ENCODE data around the gene ZNF304.

Gene ZNF304

DNA sequence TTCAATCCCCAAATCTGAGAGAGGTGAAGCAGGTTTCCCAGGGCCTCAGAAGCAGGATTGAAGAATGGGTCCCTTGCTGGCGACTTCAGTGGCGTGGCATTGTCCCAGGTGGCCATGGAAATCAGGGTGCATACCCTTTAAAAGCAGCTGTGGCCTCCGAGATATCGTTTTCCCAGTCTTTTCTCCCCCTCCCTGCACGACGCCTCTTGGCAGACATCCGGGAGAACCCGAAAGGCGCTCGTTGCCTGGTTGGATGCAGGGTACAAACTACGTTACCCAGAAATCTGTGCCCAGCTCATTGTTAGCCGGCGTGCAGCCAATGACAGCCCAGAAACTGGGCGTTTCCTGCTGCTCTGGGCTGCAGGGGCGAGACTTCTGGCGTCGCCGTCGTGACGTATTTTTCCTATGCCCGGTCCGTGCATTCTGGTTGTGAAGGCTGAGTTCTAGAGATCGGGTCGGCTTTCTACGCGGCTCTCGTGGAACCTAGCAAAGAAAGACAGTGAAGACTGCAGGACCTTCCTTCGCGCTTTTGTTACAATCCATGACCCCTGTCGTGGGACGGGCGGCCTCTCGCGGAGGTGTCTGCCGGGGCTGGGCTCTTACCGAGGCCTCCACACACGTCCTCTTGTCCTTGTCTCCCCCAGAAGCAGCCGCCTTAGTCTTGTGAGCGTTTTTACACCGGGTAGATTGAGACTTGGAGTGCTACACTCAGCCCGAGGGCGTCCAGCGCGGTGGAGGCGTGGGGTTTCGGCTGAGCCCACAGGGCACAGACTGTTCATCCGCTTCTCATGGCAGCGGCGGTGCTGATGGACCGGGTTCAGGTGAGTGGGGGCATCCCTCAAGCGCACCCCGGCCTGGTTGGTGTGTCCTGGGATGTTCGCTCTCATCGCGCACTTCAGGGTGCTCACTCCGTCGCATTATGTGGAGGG is at the start of gene ZNF304:
TSS of gene ZNF304 (plus strand) at position 395 of the 929 bp plus-strand sequence. CDS start at position 789, 394 bp downstream.
- DNase-seq (ENCODE audit: low read depth in 1 of 2, low spot score in 1 of 2) = peak; percentile 61 to 68

DNA sequence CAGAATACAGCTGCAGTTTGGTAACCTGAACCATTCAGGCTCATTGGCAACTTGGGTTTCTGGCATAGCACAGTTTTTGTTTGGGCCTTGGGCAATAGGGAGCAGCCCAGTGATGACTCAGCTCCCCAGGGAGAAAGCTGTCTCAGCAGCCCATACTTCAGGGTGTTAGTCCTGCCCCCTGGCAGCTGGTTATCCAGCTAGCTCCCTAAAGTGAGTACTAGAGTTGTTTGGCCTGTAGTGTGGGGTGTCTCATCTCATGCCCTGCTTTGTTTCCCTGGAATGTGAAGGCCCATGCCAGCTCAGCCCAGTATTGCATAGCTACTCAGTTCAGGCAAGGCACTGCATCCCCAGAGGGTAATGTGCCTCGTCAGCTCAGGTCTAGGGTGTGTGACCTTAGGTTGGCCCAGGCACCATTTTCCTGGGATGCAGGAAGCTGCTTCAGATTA is 49.0 kb upstream of the ZNF304 start:
- DNase-seq (ENCODE audit: low read depth in 1 of 2, low spot score in 1 of 2) = no peak

DNA sequence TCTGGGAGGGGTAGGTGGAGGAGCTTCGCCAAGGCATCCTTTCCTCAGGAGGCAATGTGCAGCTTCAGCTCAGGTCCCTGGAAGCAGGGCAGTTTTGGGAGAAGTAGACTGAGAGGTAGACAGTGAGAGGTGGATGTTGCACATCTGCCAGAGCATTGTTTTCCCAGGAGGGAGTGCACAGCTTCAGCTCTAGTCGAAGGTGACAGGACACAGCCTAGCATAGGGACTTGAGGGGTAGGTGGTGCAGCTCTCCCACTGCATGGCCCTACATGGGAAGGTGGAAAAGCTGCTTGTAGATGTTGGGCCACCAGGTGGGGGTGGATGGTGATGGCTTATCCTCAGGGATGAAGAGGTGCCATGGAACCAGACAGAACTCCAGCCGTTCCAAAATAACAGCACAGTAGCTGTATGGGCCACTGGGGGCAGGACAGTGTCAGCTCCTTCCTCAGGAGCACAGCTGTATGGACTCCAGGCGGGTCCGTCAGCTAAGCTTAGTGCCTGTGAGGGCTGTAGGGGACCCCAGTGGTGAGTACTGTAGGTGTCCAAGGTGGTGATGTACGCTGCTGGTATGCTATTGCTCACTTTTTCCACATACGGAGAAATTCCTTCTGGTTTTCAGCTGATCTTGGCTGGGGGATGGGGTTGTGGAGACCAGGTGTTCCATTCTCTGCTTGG is 48.2 kb upstream of the ZNF304 start:
- DNase-seq (ENCODE audit: low read depth in 1 of 2, low spot score in 1 of 2) = no peak

DNA sequence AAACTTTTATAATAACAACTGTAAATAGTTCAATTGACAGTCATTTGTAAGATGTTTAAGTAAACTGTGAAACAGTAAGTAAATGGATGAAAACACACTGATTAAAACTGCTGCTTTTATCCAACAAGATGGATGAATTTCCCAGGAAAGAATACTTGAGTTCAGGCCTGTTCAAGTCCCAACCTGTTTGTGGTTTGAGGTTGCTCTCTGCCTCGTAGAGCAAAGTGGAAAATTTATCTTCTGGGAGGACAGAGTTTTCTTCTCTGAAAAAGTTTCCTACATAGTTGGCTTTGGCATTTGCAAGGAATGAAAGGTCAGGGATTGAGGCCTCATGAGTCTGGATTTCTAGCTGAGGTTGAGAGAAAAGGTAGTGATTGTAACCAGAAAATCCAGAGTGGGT is 46.0 kb upstream of the ZNF304 start:
- DNase-seq (ENCODE audit: low read depth in 1 of 2, low spot score in 1 of 2) = no peak

DNA sequence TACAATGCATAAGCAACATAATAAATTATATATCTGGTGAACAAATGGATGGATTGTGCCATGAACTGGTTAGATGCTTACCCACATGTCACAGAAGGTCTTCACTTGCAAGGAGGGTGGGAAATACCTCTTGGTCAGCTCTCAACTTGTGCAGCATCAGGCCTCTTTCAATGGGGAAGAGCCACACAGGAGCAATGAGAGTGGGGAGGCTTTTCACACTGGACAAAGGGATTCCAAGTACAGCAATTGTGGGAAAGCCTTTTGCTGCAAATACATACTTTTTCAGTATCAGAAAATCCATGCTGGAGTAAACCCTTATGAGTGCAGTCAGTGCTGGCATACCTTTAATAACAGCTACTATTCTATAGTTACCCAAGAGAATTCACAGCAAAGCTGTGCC is 42.6 kb upstream of the ZNF304 start:
- DNase-seq (ENCODE audit: low read depth in 1 of 2, low spot score in 1 of 2) = no peak

DNA sequence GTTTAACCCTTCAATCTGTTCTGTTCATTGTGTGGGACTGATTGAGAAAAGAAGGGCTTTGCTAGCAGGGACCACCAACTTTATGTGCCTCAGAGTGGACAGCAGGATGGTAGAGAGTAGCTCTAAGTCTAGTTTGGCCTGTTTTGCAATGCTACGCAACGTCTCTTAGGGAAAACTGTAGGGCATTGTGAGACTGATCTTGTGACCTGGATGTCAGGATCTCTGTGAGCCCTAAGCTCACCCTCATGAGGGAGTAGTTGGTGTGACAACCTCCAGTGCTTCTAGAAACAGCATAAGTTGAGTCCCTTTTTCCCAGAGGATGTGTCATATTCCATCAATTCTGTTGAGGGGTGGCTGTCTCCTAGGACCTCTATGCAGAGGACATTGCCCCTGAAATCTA is 40.3 kb upstream of the ZNF304 start:
- no peak for DNase-seq (ENCODE audit: low read depth in 1 of 2, low spot score in 1 of 2)

DNA sequence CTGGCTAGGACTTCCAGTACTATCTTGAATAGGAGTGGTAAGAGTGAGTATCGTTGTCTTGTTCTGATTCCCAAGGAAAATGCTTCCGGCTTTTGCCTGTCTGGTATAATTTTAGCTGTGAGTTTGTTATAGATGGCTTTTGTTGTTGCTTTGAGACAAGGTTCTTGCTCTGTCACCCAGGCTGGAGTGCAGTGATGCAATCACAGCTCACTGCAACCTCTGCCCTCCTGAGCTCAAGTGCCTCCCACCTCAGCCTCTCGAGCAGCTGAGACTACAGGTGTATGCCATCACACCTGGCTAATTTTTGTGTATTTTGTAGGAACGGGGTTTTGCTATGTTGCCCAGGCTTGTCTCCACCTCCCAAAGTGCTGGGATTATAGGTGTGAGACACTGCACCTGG is 36.9 kb upstream of the ZNF304 start:
- DNase-seq (ENCODE audit: low read depth in 1 of 2, low spot score in 1 of 2) = no peak

DNA sequence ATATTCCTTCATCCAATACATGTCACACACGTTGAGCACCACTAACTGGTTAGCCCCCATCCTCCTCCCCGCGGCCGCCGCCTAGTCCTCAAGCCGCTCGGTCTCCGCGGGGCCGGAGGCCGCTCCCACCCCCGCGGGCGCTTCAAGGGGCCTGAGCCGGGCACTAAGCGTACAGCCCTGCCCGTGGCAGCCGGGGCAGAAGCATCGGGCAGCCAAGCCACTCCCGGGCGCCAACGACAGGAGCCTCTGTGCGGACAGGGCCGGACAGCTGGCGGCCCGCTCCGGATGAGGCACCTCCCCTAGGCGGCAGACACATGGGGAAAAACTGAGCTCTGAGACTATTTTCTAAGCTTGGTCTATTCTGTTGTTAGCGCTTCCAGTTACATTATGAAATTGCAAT is 33.6 kb upstream of the ZNF304 start:
- no peak for DNase-seq (ENCODE audit: low read depth in 1 of 2, low spot score in 1 of 2)

DNA sequence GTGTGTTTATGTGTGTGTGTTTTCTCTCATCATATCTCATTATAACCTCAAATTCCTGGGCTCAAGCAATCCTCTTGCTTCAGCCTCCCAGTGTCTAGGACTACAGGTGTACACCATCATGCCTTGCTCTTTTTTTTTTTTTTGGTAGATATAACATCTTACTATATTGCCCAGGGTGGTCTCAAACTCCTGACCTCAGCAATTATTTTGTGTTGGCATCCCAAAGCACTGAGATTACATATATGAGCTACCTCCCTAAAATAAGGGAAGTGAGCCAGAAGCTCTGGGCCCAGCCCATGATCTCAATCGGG is 31.2 kb upstream of the ZNF304 start:
- no peak for DNase-seq (ENCODE audit: low read depth in 1 of 2, low spot score in 1 of 2)

DNA sequence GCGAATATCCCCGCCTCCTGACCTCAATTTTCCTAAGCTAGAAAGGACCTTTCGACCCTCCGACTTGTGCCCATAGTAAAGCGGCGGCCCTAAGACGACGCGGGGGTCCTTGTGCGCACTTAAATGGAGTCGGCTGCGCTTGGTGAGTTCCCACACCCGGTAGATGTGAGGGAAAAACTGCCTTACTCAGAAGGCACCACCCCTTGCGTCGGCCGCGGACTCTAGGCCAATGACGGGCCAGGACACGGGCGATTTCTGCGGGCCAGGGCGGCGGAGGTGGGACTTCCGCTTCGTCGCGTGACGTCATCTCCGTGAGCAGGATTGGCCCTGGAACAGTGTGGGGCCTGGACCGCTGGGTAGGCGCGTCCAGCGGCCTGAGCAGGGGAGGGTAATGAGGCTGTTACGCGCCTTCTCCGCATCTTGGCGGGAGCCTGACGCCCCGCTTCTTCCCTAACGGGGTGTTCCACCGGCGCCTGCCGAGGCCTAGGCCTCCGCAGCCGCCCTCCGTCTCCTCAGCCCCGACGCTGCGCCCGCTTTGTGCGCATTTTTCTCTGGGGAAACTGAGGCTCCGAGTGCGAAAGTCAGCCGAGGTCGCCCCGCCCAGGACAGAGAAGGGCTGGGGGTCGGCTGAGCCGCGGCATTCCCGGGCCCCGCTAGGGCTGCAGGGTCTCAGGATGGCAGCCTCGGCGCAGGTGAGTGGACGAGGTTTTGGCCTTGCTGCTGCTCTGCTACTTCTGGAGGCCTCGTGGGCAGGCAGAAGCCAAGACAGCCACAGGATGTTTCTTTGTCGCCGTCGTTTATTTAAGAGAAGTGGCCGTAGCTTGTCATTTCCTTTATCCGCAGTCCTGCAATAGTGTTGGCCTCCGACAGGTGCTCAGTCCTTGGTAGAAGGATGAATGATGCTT is 30.6 kb upstream of the ZNF304 start, which contains the start of gene ZNF543:
TSS of gene ZNF543 (plus strand) at position 293 of the 905 bp plus-strand sequence. CDS start at position 675, 382 bp downstream.
- DNase-seq (ENCODE audit: low read depth in 1 of 2, low spot score in 1 of 2) = peak; percentile 84 to 87

DNA sequence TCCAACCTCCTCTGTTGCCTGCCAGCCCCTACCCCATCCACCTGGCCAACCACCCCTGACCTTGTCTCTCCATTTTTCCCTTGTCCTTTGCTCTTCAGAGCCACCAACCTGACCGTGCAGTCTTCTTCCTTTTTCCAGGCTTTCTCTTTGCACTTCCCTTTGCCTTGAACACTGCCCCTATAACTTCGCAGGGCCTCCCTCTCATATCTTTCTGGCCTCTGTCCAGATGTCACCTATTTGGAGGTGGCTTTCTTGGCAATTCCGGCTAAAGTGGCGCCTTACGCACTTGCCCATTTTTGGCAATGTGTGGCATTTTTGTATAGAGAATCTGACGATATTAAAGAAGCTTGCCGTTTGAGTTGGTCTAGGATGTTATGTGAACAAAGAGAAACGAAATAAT is 30.0 kb upstream of the ZNF304 start:
- DNase-seq (ENCODE audit: low read depth in 1 of 2, low spot score in 1 of 2) = no peak

DNA sequence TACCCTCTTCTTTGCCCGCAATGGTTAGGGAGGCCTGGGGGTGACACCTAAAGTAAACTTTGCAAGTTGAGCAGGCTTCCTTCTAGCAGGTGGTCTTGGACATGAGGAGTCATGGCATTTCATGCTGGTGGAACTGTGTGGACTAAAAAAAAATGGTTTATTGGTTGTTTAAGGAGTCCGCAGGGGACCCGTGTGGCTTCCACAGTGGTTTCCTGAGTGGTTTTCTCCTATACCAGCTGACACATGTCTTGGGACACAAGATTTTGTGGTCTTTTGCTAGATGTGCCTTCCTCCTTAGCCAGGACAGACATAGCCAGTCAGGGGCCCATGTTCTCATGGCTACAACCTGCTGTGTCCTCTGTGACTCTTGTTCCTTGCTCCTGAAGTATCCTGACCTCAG is 29.3 kb upstream of the ZNF304 start:
- no peak for DNase-seq (ENCODE audit: low read depth in 1 of 2, low spot score in 1 of 2)

DNA sequence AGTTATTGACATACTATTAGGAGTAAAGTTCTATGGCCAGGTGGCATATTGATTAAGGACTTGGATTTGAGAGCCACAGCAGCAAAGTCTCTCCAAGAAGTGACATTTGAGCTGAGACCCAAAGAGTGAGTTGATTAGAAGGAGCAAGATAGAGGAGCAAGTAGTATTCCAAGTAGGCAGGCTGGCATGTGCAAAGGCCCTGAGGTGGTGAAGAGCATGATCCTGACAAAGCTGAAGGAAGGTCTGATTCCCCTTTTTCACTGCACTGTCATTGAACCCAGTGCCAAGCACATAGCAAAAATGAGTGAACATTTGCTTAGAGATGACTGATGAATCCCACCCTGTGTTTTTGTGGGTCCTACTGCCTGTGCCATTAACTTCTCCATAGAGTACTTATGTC is 26.1 kb upstream of the ZNF304 start:
- no peak for DNase-seq (ENCODE audit: low read depth in 1 of 2, low spot score in 1 of 2)

DNA sequence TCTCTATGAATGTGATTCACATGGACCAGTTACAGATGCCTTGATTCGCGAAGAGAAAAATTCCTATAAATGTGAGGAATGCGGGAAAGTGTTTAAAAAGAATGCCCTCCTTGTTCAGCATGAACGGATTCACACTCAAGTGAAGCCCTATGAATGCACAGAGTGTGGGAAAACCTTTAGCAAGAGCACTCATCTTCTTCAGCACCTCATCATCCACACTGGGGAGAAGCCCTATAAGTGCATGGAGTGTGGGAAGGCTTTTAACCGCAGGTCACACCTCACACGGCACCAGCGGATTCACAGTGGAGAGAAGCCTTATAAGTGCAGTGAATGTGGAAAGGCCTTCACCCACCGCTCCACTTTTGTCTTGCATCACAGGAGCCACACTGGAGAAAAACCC is 23.1 kb upstream of the ZNF304 start:
- no peak for DNase-seq (ENCODE audit: low read depth in 1 of 2, low spot score in 1 of 2)

DNA sequence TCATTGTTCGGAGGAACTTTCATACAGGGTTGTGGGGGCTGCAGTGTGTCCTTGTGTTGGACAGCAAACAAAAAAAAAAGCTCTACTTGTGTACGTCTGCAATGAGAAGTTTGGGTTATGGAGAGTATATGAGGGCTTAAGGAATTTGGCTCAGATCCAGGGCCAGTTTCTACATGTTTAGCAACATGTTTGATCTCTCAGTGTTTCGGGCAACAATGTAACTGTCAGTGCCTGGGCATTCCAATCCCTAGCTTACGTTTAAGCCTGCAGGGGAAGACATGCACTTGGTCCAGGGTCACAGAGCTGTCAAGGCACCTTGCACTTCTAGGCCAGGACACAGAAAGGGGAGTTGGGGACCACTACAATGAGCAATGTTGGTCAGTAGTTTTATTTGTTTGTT is 16.9 kb upstream of the ZNF304 start:
- no peak for DNase-seq (ENCODE audit: low read depth in 1 of 2, low spot score in 1 of 2)

DNA sequence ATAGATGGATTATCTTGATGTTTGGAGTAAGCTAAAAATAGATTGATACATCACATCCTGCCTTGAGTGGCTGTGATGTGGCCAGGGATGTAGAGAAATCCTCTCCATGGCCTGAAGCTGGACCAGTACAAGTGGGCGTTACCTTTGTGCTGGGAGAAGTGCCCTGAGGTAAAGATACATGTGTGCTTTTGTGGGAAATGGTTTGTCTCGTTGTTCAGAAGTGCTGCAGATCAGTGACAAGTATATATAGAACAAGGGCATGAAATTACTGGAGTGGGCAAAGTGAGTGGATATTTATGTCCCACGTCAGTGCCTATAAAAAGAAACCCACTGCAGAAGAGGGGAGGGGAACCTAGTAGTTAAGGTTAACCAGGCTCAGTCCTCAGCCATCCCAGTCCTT is 12.2 kb upstream of the ZNF304 start:
- DNase-seq (ENCODE audit: low read depth in 1 of 2, low spot score in 1 of 2) = no peak

DNA sequence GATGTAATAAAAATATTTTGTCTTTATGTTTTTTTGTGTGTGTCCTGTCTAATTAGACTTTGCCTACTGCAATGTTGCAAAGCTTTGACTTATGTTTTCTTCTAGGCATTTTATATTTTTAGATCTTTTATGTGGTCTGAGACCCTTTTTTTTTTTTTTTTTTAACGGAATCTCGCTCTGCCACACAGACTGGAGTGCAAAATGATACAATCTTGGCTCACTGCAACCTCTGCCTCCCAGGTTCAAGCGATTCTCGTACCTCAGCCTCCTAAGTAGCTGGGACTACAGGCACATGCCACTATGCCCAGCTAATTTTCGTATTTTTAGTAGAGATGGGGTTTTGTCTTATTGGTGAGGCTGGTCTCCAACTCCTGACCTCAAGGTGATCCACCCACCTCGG is 8.5 kb upstream of the ZNF304 start:
- DNase-seq (ENCODE audit: low read depth in 1 of 2, low spot score in 1 of 2) = no peak

DNA sequence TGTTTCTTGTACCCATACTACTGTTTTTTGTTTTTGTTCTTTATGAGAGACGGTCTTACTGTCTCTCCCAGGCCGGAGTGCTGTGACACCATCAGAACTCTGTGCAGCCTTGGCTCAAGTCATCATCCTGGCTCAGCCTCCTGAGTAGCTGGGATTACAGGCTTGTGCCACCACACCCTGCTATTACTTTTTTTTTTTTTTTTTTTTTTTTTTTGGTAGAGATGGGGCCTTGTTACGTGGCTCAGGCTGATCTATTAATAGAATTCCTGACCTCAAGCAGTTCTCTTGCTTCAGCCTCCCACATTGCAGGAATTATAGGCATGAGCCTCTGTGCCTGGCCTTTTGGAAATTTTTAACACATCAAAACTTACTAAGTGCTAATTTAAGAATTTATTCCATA is 2.9 kb upstream of the ZNF304 start:
- no peak for DNase-seq (ENCODE audit: low read depth in 1 of 2, low spot score in 1 of 2)

DNA sequence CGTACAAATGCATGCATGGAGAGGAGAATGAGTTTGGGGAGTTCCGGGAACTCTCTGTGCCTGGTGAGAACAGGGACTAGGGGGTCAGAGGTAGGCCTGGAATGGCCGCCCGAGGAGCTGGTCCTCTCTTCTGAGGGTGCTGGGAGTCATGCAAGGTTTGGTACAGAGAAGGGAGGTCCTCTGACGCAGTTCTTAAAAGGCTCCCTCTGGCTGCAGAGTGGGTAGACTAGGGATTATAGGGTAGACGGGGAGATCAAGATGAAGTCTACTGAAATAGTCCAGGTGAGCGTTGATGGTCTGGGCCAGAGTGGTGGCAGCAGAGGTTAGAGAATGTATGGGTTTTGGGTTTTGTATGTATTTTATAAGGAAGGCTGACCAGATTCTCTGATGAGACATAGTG is 796 bp downstream of the ZNF304 start:
- no peak for DNase-seq (ENCODE audit: low read depth in 1 of 2, low spot score in 1 of 2)

DNA sequence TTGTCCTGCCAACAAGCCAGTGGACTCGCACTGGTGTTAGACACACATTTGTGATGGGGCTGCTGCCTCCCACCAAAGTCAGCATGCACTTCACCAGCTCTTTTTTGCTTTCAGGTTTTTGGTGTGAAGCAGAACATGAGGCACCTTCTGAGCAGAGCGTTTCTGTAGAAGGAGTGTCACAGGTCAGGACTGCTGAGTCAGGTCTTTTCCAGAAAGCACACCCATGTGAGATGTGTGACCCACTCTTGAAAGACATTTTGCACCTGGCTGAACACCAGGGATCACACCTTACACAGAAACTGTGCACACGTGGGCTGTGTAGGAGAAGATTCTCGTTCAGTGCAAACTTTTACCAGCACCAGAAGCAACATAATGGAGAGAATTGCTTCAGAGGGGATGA is 4.8 kb downstream of the ZNF304 start:
- no peak for DNase-seq (ENCODE audit: low read depth in 1 of 2, low spot score in 1 of 2)

DNA sequence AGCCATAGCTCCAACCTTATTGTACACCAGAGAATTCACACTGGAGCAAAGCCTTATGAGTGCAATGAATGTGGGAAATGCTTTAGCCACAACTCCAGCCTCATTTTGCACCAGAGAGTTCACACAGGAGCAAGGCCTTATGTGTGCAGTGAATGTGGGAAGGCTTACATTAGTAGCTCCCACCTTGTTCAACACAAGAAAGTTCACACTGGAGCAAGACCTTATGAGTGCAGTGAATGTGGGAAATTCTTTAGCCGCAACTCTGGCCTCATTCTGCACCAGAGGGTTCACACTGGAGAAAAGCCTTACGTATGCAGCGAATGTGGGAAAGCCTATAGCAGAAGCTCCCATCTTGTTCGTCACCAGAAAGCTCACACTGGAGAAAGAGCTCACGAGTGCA is 6.3 kb downstream of the ZNF304 start:
- DNase-seq (ENCODE audit: low read depth in 1 of 2, low spot score in 1 of 2) = no peak

DNA sequence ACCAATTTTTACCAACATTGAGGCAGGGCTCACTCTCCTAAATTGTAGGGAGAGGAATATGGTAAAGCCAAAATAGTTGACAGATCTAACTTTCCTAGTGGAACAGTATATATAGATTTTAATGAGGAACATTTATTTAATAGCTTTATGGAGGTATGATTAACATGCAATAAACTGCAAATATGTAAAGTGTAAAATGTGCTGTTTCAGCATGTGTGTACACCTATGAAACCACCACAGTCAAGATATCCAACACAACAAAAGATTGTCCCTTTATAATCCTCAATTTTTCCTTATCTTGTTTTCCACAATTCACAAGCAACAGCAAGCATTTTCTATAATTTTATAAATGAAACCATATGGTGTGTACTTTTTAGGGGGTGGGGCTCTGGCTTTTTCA is 8.2 kb downstream of the ZNF304 start:
- no peak for DNase-seq (ENCODE audit: low read depth in 1 of 2, low spot score in 1 of 2)
